ENCODE measurements around the gene ARL8A. TPM values are rescaled to one million over a fixed set of nuclear protein-coding genes. Genes with fewer than 3 reads are reported as not detected.
"Not testable (repeated sequence)": the region's sequence is repeated elsewhere in the genome, so short reads cannot be mapped to it uniquely, and the experiment has no call there.

Gene ARL8A
- total RNA-seq, 4 donors from 2014 or later: 36.5 to 68.4 (median 41.3) TPM

- DNase-seq (ENCODE audit: low spot score in 2 of 2): no peak
- 87 to 88% methylated on average over 3 of the region's 7 CpGs for WGBS, 2 donors
- no peak for TF ChIP-seq POLR2A (IDR thresholded peaks at IDR 0.05)
- no peak for TF ChIP-seq CTCF (IDR thresholded peaks at IDR 0.05)
- H3K4me3 ChIP-seq (ENCODE audit: low read depth, poor library complexity, severe bottlenecking): no peak overlapping the region
- intact Hi-C loops (cut with DNase I; ENCODE audit: low total_unique reads): loop anchor here (5.0 to 10.0 kb wide), 2 partner anchors 131 to 528 kb away; partner anchors contain the start of gene SYT2
Observed at GRCh38 chr1:202186327-202186726, 41.8 kb upstream of the ARL8A start.

- WGBS, 2 donors: 9 to 23% methylated on average over 11 to 14 of the region's 19 CpGs
- DNase-seq (ENCODE audit: low spot score in 2 of 2): peak; percentile 62 to 93
- no peak overlapping the region for H3K4me3 ChIP-seq (ENCODE audit: low read depth, poor library complexity, severe bottlenecking)
- TF ChIP-seq POLR2A (IDR thresholded peaks at IDR 0.05) (no peak), CTCF (IDR thresholded peaks at IDR 0.05) (no peak)
- intact Hi-C loops (cut with DNase I; ENCODE audit: low total_unique reads): loop anchor here (5.0 to 10.0 kb wide), 2 partner anchors 132 to 530 kb away; partner anchors contain the start of gene SYT2
Observed at GRCh38 chr1:202184750-202185460, 40.4 kb upstream of the ARL8A start.

GRCh38 chr1:202182040-202182877, 37.7 kb upstream of the ARL8A start:
- intact Hi-C loops (cut with DNase I; ENCODE audit: low total_unique reads): loop anchor here (10.0 kb wide), 1 partner anchor 533 kb away; the partner anchor contains the start of gene SYT2
- no peak for TF ChIP-seq POLR2A (IDR thresholded peaks at IDR 0.05)
- no peak for TF ChIP-seq CTCF (IDR thresholded peaks at IDR 0.05)
- no peak for DNase-seq (ENCODE audit: low spot score in 2 of 2)
- no peak overlapping the region for H3K4me3 ChIP-seq (ENCODE audit: low read depth, poor library complexity, severe bottlenecking)
- 95 to 97% methylated on average over 8 of the region's 8 CpGs for WGBS, 2 donors

GRCh38 chr1:202181586-202181985, 37.0 kb upstream of the ARL8A start:
- 85 to 87% methylated on average over 7 of the region's 7 CpGs for WGBS, 2 donors
- intact Hi-C loops (cut with DNase I; ENCODE audit: low total_unique reads): loop anchor here (10.0 kb wide), 1 partner anchor 533 kb away; the partner anchor contains the start of gene SYT2
- TF ChIP-seq CTCF (IDR thresholded peaks at IDR 0.05): no peak
- TF ChIP-seq POLR2A (IDR thresholded peaks at IDR 0.05): no peak
- DNase-seq (ENCODE audit: low spot score in 2 of 2): no peak
- H3K4me3 ChIP-seq (ENCODE audit: low read depth, poor library complexity, severe bottlenecking): no peak overlapping the region

GRCh38 chr1:202180751-202181139, 36.2 kb upstream of the ARL8A start:
- intact Hi-C loops (cut with DNase I; ENCODE audit: low total_unique reads): loop anchor here (10.0 kb wide), 1 partner anchor 534 kb away; the partner anchor contains the start of gene SYT2
- 67 to 74% methylated on average over 2 of the region's 2 CpGs for WGBS, 2 donors
- not testable (repeated sequence) for DNase-seq (ENCODE audit: low spot score in 2 of 2); H3K4me3 ChIP-seq (ENCODE audit: low read depth, poor library complexity, severe bottlenecking)

Data from lower leg skin (tissue), 4 donors.